KOPT-K1 (cell line): Measurements from ENCODE around the gene HYAL2.
"Not testable (repeated sequence)": the region's sequence is repeated elsewhere in the genome, so short reads cannot be mapped to it uniquely, and the experiment has no call there.

ENCODE experiments used
- H3K27ac ChIP-seq: fragments of 200-600 bp; sonication (generic); 2 replicates; pipeline ENCODE4 v1.5.1; 2016; ENCODE audit warnings: antibody characterized with exemption, mild to moderate bottlenecking, low read depth, low read length; ENCODE audit not compliant: poor library complexity, severe bottlenecking
- H3K36me3 ChIP-seq: fragments of 200-600 bp; sonication (generic); 2 replicates; pipeline ENCODE4 v1.5.1; 2017; ENCODE audit warnings: antibody characterized with exemption, mild to moderate bottlenecking, low read length, moderate library complexity; ENCODE audit not compliant: insufficient read depth
- H3K9me3 ChIP-seq: fragments of 200-600 bp; sonication (generic); 2 replicates; pipeline ENCODE4 v1.5.1; 2017; ENCODE audit warnings: antibody characterized with exemption, low read length, mild to moderate bottlenecking; ENCODE audit not compliant: insufficient read depth, poor library complexity, severe bottlenecking

HYAL2 gene

GRCh38 chr3:50295553-50296431, 26.8 kb downstream of the HYAL2 start:
- H3K36me3 ChIP-seq: no peaks in the 10 kb centered on the region
- no peaks in the 10 kb centered on the region for H3K9me3 ChIP-seq
- H3K27ac ChIP-seq: no peak overlapping the region

GRCh38 chr3:50294492-50295403, 27.8 kb downstream of the HYAL2 start:
- no peak overlapping the region for H3K27ac ChIP-seq
- no peaks in the 10 kb centered on the region for H3K9me3 ChIP-seq

GRCh38 chr3:50294089-50294488, 28.5 kb downstream of the HYAL2 start:
- Histone ChIP-seq H3K27ac (no peak overlapping the region), H3K9me3 (no peaks in the 10 kb centered on the region), H3K36me3 (peaks cover 16% of the 10 kb centered on the region)

More at GRCh38 chr3:50294492-50295403, 27.8 kb downstream of the HYAL2 start:
- H3K36me3 ChIP-seq: peaks cover 9% of the 10 kb centered on the region

GRCh38 chr3:50293079-50293801, 29.3 kb downstream of the HYAL2 start:
- Histone ChIP-seq H3K27ac (peak overlapping the region; percentile 79), H3K9me3 (no peaks in the 10 kb centered on the region), H3K36me3 (peaks cover 24% of the 10 kb centered on the region)

GRCh38 chr3:50292159-50293078, 30.1 kb downstream of the HYAL2 start, which contains the start of gene IFRD2:
IFRD2 (minus strand) TSS chr3:50292429; CDS start chr3:50292274, 155 bp downstream.
- H3K9me3 ChIP-seq: no peaks in the 10 kb centered on the region
- H3K27ac ChIP-seq: peak within 1 kb of the TSS; percentile 79
- H3K36me3 ChIP-seq: peaks cover 32% of the 10 kb centered on the region

GRCh38 chr3:50290161-50290641, 32.3 kb downstream of the HYAL2 start:
- Histone ChIP-seq H3K36me3 (peaks cover 51% of the 10 kb centered on the region), H3K27ac (no peak overlapping the region), H3K9me3 (no peaks in the 10 kb centered on the region)

GRCh38 chr3:50289130-50289529, 33.4 kb downstream of the HYAL2 start:
- Histone ChIP-seq H3K27ac (no peak overlapping the region), H3K9me3 (no peaks in the 10 kb centered on the region), H3K36me3 (peaks cover 51% of the 10 kb centered on the region)

- Histone ChIP-seq H3K9me3 (no peaks in the 10 kb centered on the region), H3K36me3 (peaks cover 51% of the 10 kb centered on the region), H3K27ac (no peak overlapping the region)
Measured at GRCh38 chr3:50288387-50289007, 34.0 kb downstream of the HYAL2 start.

- peaks cover 51% of the 10 kb centered on the region for H3K36me3 ChIP-seq
- H3K27ac ChIP-seq: no peak overlapping the region
- no peaks in the 10 kb centered on the region for H3K9me3 ChIP-seq
Measured at GRCh38 chr3:50287262-50287661, 35.3 kb downstream of the HYAL2 start.

GRCh38 chr3:50286322-50287227, 36.0 kb downstream of the HYAL2 start:
- no peak overlapping the region for H3K27ac ChIP-seq
- H3K9me3 ChIP-seq: no peaks in the 10 kb centered on the region
- H3K36me3 ChIP-seq: peaks cover 51% of the 10 kb centered on the region

GRCh38 chr3:50284121-50284520, 38.4 kb downstream of the HYAL2 start:
- not testable (repeated sequence) for H3K27ac ChIP-seq
- peaks cover 36% of the 10 kb centered on the region for H3K36me3 ChIP-seq

GRCh38 chr3:50279255-50280016, 43.1 kb downstream of the HYAL2 start:
- H3K9me3 ChIP-seq: no peaks in the 10 kb centered on the region
- no peaks in the 10 kb centered on the region for H3K36me3 ChIP-seq
- H3K27ac ChIP-seq: no peak overlapping the region

More at GRCh38 chr3:50284121-50284520, 38.4 kb downstream of the HYAL2 start:
- not testable (repeated sequence) for H3K9me3 ChIP-seq
